ENCODE data around the gene DPCD.

DPCD gene

GRCh38 chr10:101561068-101561915 lies 26.8 kb upstream of the DPCD start:
- H3K27ac ChIP-seq: no peak overlapping the region
- H3K36me3 ChIP-seq (replicated peaks): no peaks in the 10 kb centered on the region
- in situ Hi-C loops (cut with HindIII; ENCODE audit: low pct_ligation_motif_present, low sequenced_read_pairs): no loop called here
- no peak overlapping the region for H3K4me3 ChIP-seq (ENCODE audit: low read depth, low read length)
- no peak for TF ChIP-seq CTCF (IDR thresholded peaks at IDR 0.05; ENCODE audit: low read depth, low read length, missing control alignments)
- H3K27me3 ChIP-seq (replicated peaks): no peaks in the 10 kb centered on the region
- no peak for DNase-seq

- in situ Hi-C loops (cut with HindIII; ENCODE audit: low pct_ligation_motif_present, low sequenced_read_pairs): no loop called here
- no peaks in the 10 kb centered on the region for H3K36me3 ChIP-seq (replicated peaks)
- no peak for DNase-seq
- TF ChIP-seq CTCF (IDR thresholded peaks at IDR 0.05; ENCODE audit: low read depth, low read length, missing control alignments): no peak
- H3K27me3 ChIP-seq (replicated peaks): no peaks in the 10 kb centered on the region
- no peak overlapping the region for H3K27ac ChIP-seq
- no peak overlapping the region for H3K4me3 ChIP-seq (ENCODE audit: low read depth, low read length)
Measured at GRCh38 chr10:101562231-101562630, 25.9 kb upstream of the DPCD start.

- TF ChIP-seq CTCF (IDR thresholded peaks at IDR 0.05; ENCODE audit: low read depth, low read length, missing control alignments): no peak
- Histone ChIP-seq H3K27ac (no peak overlapping the region), H3K4me3 (ENCODE audit: low read depth, low read length) (no peak overlapping the region), H3K27me3 (replicated peaks) (no peaks in the 10 kb centered on the region), H3K36me3 (replicated peaks) (no peaks in the 10 kb centered on the region)
- in situ Hi-C loops (cut with HindIII; ENCODE audit: low pct_ligation_motif_present, low sequenced_read_pairs): no loop called here
- DNase-seq: no peak
Measured at GRCh38 chr10:101563007-101563406, 25.1 kb upstream of the DPCD start.

GRCh38 chr10:101563497-101564040 lies 24.6 kb upstream of the DPCD start:
- no peak for TF ChIP-seq CTCF (IDR thresholded peaks at IDR 0.05; ENCODE audit: low read depth, low read length, missing control alignments)
- H3K27ac ChIP-seq: no peak overlapping the region
- in situ Hi-C loops (cut with HindIII; ENCODE audit: low pct_ligation_motif_present, low sequenced_read_pairs): no loop called here
- no peaks in the 10 kb centered on the region for H3K27me3 ChIP-seq (replicated peaks)
- H3K4me3 ChIP-seq (ENCODE audit: low read depth, low read length): no peak overlapping the region
- no peak for DNase-seq
- no peaks in the 10 kb centered on the region for H3K36me3 ChIP-seq (replicated peaks)

- DNase-seq: no peak
- in situ Hi-C loops (cut with HindIII; ENCODE audit: low pct_ligation_motif_present, low sequenced_read_pairs): no loop called here
- TF ChIP-seq CTCF (IDR thresholded peaks at IDR 0.05; ENCODE audit: low read depth, low read length, missing control alignments): no peak
- no peak overlapping the region for H3K27ac ChIP-seq
- no peaks in the 10 kb centered on the region for H3K36me3 ChIP-seq (replicated peaks)
- H3K27me3 ChIP-seq (replicated peaks): no peaks in the 10 kb centered on the region
- H3K4me3 ChIP-seq (ENCODE audit: low read depth, low read length): no peak overlapping the region
Measured at GRCh38 chr10:101564490-101564991, 23.6 kb upstream of the DPCD start.
